ENCODE results near the gene MTCL3.

Gene MTCL3

DNA sequence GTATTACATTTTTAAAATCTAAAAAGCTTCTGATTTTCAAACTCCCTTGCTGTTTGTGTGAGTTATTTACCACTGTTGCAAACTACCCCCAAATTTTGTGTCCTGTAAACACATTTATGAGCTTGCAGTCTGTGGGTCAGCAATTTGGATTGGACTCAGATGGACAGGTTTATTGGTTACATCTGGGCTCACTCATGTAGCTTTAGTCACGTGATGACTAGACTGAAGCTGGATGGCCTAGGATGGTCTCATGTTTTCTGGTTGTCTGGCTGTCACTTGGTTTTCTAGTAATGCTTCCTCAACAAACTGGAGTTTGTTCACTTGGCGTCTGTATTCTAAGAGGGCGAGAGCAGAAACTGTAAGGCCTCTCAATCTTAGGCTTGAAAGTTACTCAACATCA is 45.6 kb upstream of the MTCL3 start:
- Histone ChIP-seq H3K27me3 (replicated peaks in 1 of 7) (no peaks in the 10 kb centered on the region), H3K4me3 (no peak overlapping the region), H3K36me3 (no peaks in the 10 kb centered on the region), H3K4me1 (no peaks in the 10 kb centered on the region), H3K9me3 (no peaks in the 10 kb centered on the region), H3K27ac (no peak overlapping the region)
- intact Hi-C loops (cut with DNase I; ENCODE audit: low total_unique reads): no loop called here
- no peak for DNase-seq
- 77 to 89% (median 85%) methylated on average over 3 of the region's 3 CpGs for WGBS, 5 donors
- TF ChIP-seq CTCF (IDR thresholded peaks at IDR 0.05 in 8 of 11, conservative IDR thresholded peaks at IDR 0.05 in 3 of 11): no peak
- no peak for TF ChIP-seq POLR2AphosphoS5 (IDR thresholded peaks at IDR 0.05)
- no peak for TF ChIP-seq POLR2A (IDR thresholded peaks at IDR 0.05)

- H3K9me3 ChIP-seq: no peaks in the 10 kb centered on the region
- WGBS, 5 donors: 44 to 88% (median 78%) methylated on average over 1 of the region's 1 CpG
Observed at GRCh38 chr6:127561660-127562059, 42.5 kb upstream of the MTCL3 start.

GRCh38 chr6:127554435-127555006 is 35.4 kb upstream of the MTCL3 start:
- Histone ChIP-seq H3K4me1 (no peaks in the 10 kb centered on the region), H3K27ac (no peak overlapping the region), H3K27me3 (replicated peaks in 1 of 7) (peaks cover 0 to 7% (median 0%) of the 10 kb centered on the region in 7 donors), H3K4me3 (no peak overlapping the region), H3K9me3 (no peaks in the 10 kb centered on the region), H3K36me3 (no peaks in the 10 kb centered on the region)
- DNase-seq: no peak
- WGBS, 5 donors: 32 to 46% (median 41%) methylated on average over 2 of the region's 2 CpGs
- intact Hi-C loops (cut with DNase I; ENCODE audit: low total_unique reads): no loop called here
- TF ChIP-seq CTCF (IDR thresholded peaks at IDR 0.05 in 8 of 11, conservative IDR thresholded peaks at IDR 0.05 in 3 of 11) (no peak), POLR2A (IDR thresholded peaks at IDR 0.05) (no peak), POLR2AphosphoS5 (IDR thresholded peaks at IDR 0.05) (no peak)

More at GRCh38 chr6:127561660-127562059, 42.5 kb upstream of the MTCL3 start:
- Histone ChIP-seq H3K4me3 (no peak overlapping the region), H3K27ac (no peak overlapping the region), H3K4me1 (no peaks in the 10 kb centered on the region), H3K27me3 (replicated peaks in 1 of 7) (no peaks in the 10 kb centered on the region), H3K36me3 (no peaks in the 10 kb centered on the region)
- intact Hi-C loops (cut with DNase I; ENCODE audit: low total_unique reads): no loop called here
- no peak for DNase-seq
- TF ChIP-seq POLR2A (IDR thresholded peaks at IDR 0.05): no peak
- no peak for TF ChIP-seq CTCF (IDR thresholded peaks at IDR 0.05 in 8 of 11, conservative IDR thresholded peaks at IDR 0.05 in 3 of 11)
- no peak for TF ChIP-seq POLR2AphosphoS5 (IDR thresholded peaks at IDR 0.05)

- H3K27ac ChIP-seq: no peak overlapping the region
- H3K36me3 ChIP-seq: no peaks in the 10 kb centered on the region
- intact Hi-C loops (cut with DNase I; ENCODE audit: low total_unique reads): no loop called here
- no peak overlapping the region for H3K4me3 ChIP-seq
- TF ChIP-seq CTCF (IDR thresholded peaks at IDR 0.05 in 8 of 11, conservative IDR thresholded peaks at IDR 0.05 in 3 of 11) (no peak), POLR2AphosphoS5 (IDR thresholded peaks at IDR 0.05) (no peak), POLR2A (IDR thresholded peaks at IDR 0.05) (no peak)
- H3K27me3 ChIP-seq (replicated peaks in 1 of 7): peaks cover 0 to 7% (median 0%) of the 10 kb centered on the region in 7 donors
- no peaks in the 10 kb centered on the region for H3K9me3 ChIP-seq
- DNase-seq: no peak
- H3K4me1 ChIP-seq: no peaks in the 10 kb centered on the region
Observed at GRCh38 chr6:127550403-127550802, 31.3 kb upstream of the MTCL3 start.

Measured in spleen (tissue), 11 donors.